SK-MEL-5 (cell line): ENCODE data around the gene NRDE2. TPM values are rescaled to one million over a fixed set of nuclear protein-coding genes. Genes with fewer than 3 reads are reported as not detected.

Experiments
- DNase-seq: peaks from one replicate; pipeline ENCODE4 v3.0.0-alpha.2; 2016; ENCODE audit warnings: low read depth, low spot score
- in situ Hi-C: cut with HindIII; loops from 2 replicates; pipeline ENCODE4 v1.10.0; 2016; ENCODE audit warnings: low sequenced_read_pairs, high pct_unique_total_duplicates, low pct_unique_long_range_greater_than_20kb
- total RNA-seq: library from RNA; depleted of rRNA; stranded (reverse); fragments of >200 nt; shearing (Covaris generic); gene quantifications from 2 replicates; pipeline ENCODE4 v1.2.3, GENCODE V29; 2014

The NRDE2 gene
- total RNA-seq, 1 experiment from 2014 or later = 11.0 TPM

GRCh38 chr14:90278199-90279175, 53.3 kb downstream of the NRDE2 start:
- in situ Hi-C loops = no loop called here
- DNase-seq = no peak

DNA sequence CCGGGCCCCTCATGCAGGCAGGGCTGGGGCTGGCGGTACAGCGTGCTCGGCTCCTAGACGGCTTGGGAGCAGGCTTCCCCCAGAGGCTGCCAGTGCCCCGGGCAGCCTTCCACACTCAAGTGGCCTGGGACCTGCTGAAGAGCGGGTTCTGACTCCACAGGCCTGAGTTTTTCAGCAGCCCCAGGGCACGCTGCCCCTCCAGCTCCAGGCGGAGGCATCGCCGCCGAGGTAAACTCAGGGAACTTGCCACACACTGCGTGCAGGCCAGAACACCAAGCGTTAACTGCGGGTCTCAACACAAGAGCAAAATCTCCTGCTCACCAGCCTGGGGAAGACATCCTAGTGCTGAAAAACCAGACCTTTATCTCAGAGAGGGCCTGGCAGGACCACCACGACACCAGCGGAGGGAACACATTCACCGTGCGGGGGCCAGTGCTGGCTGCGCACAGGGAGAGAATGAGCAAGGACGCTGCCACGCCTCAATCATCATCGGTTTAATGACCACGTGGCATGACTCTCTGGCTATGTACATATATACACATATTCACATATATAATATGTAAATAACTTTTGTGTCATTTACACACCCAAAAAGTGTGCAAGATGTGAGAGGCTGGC, 54.1 kb downstream of the NRDE2 start:
- in situ Hi-C loops = no loop called here
- DNase-seq = no peak

- DNase-seq = no peak
- in situ Hi-C loops = no loop called here
Measured at GRCh38 chr14:90276646-90277367, 54.9 kb downstream of the NRDE2 start.

GRCh38 chr14:90275820-90276219, 55.9 kb downstream of the NRDE2 start:
- in situ Hi-C loops = no loop called here

DNA sequence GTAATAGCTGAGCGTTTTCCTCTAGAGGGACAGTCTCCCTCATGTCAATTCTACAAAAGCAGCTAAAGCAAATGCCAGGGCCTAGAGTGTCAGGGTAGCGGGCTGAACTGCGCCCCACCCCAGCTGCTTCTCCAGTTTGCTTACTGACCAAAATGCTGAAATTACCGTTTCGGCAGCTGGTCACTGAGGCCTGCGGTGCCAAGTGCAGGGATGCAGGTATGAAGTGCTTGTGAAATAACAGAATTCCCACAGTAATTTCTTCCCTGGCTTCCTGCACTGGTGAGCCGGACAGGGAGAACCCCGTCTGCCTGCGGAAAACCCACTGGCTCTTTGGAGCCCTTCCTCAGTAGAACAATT, 56.3 kb downstream of the NRDE2 start:
- no peak for DNase-seq
- in situ Hi-C loops = no loop called here

More at GRCh38 chr14:90275820-90276219, 55.9 kb downstream of the NRDE2 start:
- DNase-seq = no peak

- in situ Hi-C loops = no loop called here
- no peak for DNase-seq
Measured at GRCh38 chr14:90274808-90275457, 56.8 kb downstream of the NRDE2 start.

DNA sequence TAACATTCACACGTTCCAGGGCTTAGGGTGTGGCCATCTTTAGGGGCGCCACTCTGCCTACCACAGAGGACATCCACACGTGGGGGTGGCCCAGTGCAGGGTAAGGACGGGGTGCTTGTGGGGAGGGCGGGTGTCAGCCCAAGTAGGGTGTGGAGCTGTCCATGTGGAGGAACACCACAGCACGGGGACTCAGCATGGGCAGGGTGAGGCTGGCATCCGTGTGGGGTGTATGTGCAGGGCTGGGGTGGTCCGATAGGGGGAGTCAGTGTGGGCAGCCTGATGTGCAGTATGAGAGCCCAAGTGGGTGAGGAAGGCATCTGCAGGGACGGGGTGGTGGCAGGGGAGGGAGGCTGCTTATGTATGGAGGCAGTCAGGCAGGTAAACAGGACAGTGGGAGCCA, 57.7 kb downstream of the NRDE2 start:
- DNase-seq = peak; percentile 44
- in situ Hi-C loops = no loop called here

- DNase-seq = no peak
- in situ Hi-C loops = no loop called here
Measured at GRCh38 chr14:90273532-90273931, 58.2 kb downstream of the NRDE2 start.

DNA sequence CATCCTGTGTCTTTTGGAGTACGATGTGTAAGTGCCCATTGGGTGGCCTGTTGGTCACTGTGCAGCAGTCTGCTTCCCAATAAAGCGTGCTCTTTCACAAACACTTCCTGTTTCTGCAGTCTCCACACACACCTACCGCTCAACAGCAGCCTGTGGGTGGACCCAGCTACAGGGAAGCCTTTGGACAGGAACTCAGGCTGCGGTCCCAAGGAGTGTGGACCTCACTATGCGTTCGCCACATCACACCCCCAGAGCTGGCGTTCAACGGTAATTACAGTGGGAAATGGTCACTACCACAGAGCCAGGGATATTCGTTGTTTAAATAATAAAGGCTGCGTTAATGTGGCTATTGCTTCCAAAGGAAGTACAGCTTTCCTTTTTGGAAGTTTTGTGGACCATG, 59.2 kb downstream of the NRDE2 start:
- DNase-seq = no peak
- in situ Hi-C loops = no loop called here

DNA sequence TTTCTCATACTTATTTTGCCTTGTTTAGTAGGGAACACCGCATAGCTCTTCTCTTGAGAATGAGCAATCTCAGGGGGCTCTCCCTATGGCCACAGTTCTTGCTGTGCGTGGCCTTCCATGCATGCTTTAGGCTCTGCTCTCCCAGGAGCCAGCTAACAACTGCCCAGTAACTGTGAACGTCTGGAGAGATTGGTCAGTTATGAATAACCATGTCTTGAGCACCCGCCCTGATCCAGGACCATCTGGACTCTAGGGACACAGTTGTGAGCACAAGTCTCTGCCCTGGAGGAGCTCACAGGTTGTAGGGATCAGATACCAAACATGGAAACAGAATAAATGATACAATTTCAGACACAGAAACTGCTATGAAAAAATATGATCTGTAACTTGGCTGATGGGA, 63.3 kb downstream of the NRDE2 start:
- no peak for DNase-seq
- in situ Hi-C loops = no loop called here

GRCh38 chr14:90266441-90267154, 65.1 kb downstream of the NRDE2 start:
- DNase-seq = no peak
- in situ Hi-C loops = no loop called here

- in situ Hi-C loops = no loop called here
- no peak for DNase-seq
Measured at GRCh38 chr14:90263748-90264449, 67.8 kb downstream of the NRDE2 start.

GRCh38 chr14:90256354-90257131, 75.2 kb downstream of the NRDE2 start, which contains the start of gene PSMC1:
Gene PSMC1, plus strand, starts transcription at chr14:90256553. Its CDS starts 45 bp downstream, at chr14:90256598.
- in situ Hi-C loops = no loop called here
- peak; percentile 93 for DNase-seq

- in situ Hi-C loops = no loop called here
- no peak for DNase-seq
Measured at GRCh38 chr14:90255871-90256270, 75.9 kb downstream of the NRDE2 start.

DNA sequence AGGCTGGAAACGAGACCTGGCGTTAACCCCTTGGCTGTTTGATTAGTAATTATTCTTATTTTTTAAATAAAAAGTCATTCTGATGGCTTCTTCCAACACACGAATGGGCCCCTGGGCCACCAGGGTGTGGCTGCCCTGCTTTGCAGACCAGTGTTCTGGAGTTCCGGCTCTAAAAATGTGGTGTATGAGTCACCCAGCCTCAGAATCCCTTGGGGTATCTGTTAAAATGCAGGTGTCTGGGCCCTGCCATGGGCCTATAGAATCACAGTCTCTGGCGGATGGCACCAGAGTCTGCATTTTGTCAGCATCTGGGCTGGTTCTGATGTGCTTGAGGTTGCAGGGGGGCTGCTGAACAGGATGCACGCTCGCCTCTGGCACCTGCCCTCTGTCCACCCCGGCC, 77.9 kb downstream of the NRDE2 start:
- DNase-seq = no peak
- in situ Hi-C loops = no loop called here

DNA sequence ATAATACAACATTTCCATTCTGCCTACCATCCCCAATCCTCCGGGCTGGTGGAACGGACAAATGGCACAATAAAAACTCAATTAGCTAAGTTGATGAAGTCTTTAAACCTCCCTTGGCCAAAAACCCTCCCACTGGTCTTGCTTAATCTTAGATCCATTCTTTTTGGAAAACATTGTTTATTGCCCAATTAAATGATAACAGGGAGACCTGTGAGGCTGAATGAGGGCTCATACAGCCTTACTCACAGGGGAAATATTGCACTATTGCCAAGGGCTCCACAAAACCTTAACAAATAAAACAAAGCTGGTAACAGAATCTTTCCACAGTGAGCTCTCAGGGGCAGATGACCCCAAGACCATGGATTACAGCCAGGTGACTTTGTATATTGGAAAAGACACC, 83.1 kb downstream of the NRDE2 start:
- in situ Hi-C loops = no loop called here

More for the DNA sequence above, 83.1 kb downstream of the NRDE2 start:
- DNase-seq = no peak
